Activated T-cell treated with anti-CD3 and anti-CD28 coated beads for 1 hour (primary cell): ENCODE data around the gene CDH12.
"Not testable (repeated sequence)": the region's sequence is repeated elsewhere in the genome, so short reads cannot be mapped to it uniquely, and the experiment has no call there.

ENCODE experiments used
- DNase-seq: peaks from one replicate; pipeline ENCODE4 v3.0.0-alpha.2; 2020; ENCODE audit warnings: low read depth

CDH12 gene

GRCh38 chr5:22567983-22568382 is 285.2 kb downstream of the CDH12 start:
- no peak for DNase-seq

- DNase-seq: no peak
Observed at GRCh38 chr5:22560147-22560546, 293.0 kb downstream of the CDH12 start.

- DNase-seq: no peak
Observed at GRCh38 chr5:22557251-22557650, 295.9 kb downstream of the CDH12 start.

GRCh38 chr5:22554475-22554874 is 298.7 kb downstream of the CDH12 start:
- no peak for DNase-seq

GRCh38 chr5:22549876-22550671 is 303.1 kb downstream of the CDH12 start:
- DNase-seq: no peak

- no peak for DNase-seq
Observed at GRCh38 chr5:22542340-22542739, 310.8 kb downstream of the CDH12 start.

GRCh38 chr5:22541037-22541436 is 312.1 kb downstream of the CDH12 start:
- DNase-seq: no peak

- no peak for DNase-seq
Observed at GRCh38 chr5:22539762-22540161, 313.4 kb downstream of the CDH12 start.

GRCh38 chr5:22531986-22532385 is 321.2 kb downstream of the CDH12 start:
- no peak for DNase-seq

GRCh38 chr5:22521521-22521920 is 331.6 kb downstream of the CDH12 start:
- DNase-seq: no peak

- not testable (repeated sequence) for DNase-seq
Observed at GRCh38 chr5:22516497-22516896, 336.6 kb downstream of the CDH12 start.

GRCh38 chr5:22514231-22514630 is 338.9 kb downstream of the CDH12 start:
- no peak for DNase-seq

GRCh38 chr5:22505891-22506290 is 347.3 kb downstream of the CDH12 start:
- no peak for DNase-seq

- no peak for DNase-seq
Observed at GRCh38 chr5:22504411-22504810, 348.7 kb downstream of the CDH12 start.

- no peak for DNase-seq
Observed at GRCh38 chr5:22500556-22500955, 352.6 kb downstream of the CDH12 start.

- DNase-seq: no peak
Observed at GRCh38 chr5:22496666-22497065, 356.5 kb downstream of the CDH12 start.

- DNase-seq: no peak
Observed at GRCh38 chr5:22495016-22495720, 358.0 kb downstream of the CDH12 start.

- no peak for DNase-seq
Observed at GRCh38 chr5:22488427-22488826, 364.7 kb downstream of the CDH12 start.

- DNase-seq: no peak
Observed at GRCh38 chr5:22480305-22480704, 372.8 kb downstream of the CDH12 start.

- DNase-seq: no peak
Observed at GRCh38 chr5:22473886-22474285, 379.3 kb downstream of the CDH12 start.

- DNase-seq: no peak
Observed at GRCh38 chr5:22471154-22471553, 382.0 kb downstream of the CDH12 start.

GRCh38 chr5:22470408-22470807 is 382.7 kb downstream of the CDH12 start:
- DNase-seq: no peak

GRCh38 chr5:22465616-22466015 is 387.5 kb downstream of the CDH12 start:
- no peak for DNase-seq

GRCh38 chr5:22465177-22465576 is 388.0 kb downstream of the CDH12 start:
- no peak for DNase-seq
